ENCODE results near the gene EEF1AKMT4. TPM values are rescaled to one million over a fixed set of nuclear protein-coding genes. Genes with fewer than 3 reads are reported as not detected.
A peak's percentile ranks its signal among the peaks of the same experiment; 100 is the strongest.
"Not testable (repeated sequence)": the region's sequence is repeated elsewhere in the genome, so short reads cannot be mapped to it uniquely, and the experiment has no call there.

EEF1AKMT4 gene
- polyA plus RNA-seq, 1 donor (not counting 4 experiments of a cell fraction or from before 2014, with no cell fraction given) = 10.8 TPM

DNA sequence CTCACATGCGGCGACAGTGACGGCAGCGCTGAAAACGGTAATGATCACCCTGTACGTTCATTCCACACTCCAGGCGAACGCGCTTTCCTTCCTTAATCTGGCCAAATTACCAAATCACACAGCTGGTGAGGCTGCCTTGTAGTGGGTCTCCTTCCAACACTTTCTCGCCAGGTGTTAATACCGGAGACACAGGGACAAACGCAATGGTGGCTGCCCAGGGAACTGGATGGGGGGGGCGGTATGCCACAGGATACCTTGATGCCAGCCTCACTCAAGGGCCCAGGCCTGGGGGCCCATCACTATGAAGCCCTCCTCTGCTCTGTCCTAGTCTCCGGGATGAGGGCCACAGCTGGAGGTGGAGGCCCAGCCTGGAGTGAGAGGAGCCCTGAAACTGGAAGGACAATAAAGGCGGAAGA, 13.3 kb downstream of the EEF1AKMT4 start:
- H3K9me3 ChIP-seq (ENCODE audit: control insufficient read depth, low read depth, low read length) = no peaks in the 10 kb centered on the region
- FAIRE-seq = no peak
- H3K27ac ChIP-seq (ENCODE audit: control insufficient read depth, insufficient read depth, low read length) = no peak overlapping the region
- no peak overlapping the region for H2AFZ ChIP-seq (ENCODE audit: control insufficient read depth, low read length)
- dilution Hi-C loops (cut with MboI; ENCODE audit: extremely low pct_ligation_motif_present, low sequenced_read_pairs) = no loop called here
- H3K4me1 ChIP-seq (ENCODE audit: control insufficient read depth, extremely low read depth, insufficient read depth, low read length) = peaks cover 13% of the 10 kb centered on the region
- no peak overlapping the region for H3K4me3 ChIP-seq (ENCODE audit: control insufficient read depth in 2 of 3, extremely low read depth in 1 of 3, insufficient read depth in 2 of 3, low read depth in 1 of 3, low read length in 3 of 3)
- H3K79me2 ChIP-seq (ENCODE audit: control insufficient read depth, insufficient read depth, low read length) = no peaks in the 10 kb centered on the region
- H4K20me1 ChIP-seq (ENCODE audit: control insufficient read depth, extremely low read depth, insufficient read depth, low read length) = no peaks in the 10 kb centered on the region
- peak overlapping the region; percentile 10 for H3K4me2 ChIP-seq (ENCODE audit: control insufficient read depth, extremely low read depth, insufficient read depth, low read depth, low read length)
- no peak overlapping the region for H3K9ac ChIP-seq (ENCODE audit: control insufficient read depth, extremely low read depth, insufficient read depth, low read length)
- TF ChIP-seq, protein P1, sequence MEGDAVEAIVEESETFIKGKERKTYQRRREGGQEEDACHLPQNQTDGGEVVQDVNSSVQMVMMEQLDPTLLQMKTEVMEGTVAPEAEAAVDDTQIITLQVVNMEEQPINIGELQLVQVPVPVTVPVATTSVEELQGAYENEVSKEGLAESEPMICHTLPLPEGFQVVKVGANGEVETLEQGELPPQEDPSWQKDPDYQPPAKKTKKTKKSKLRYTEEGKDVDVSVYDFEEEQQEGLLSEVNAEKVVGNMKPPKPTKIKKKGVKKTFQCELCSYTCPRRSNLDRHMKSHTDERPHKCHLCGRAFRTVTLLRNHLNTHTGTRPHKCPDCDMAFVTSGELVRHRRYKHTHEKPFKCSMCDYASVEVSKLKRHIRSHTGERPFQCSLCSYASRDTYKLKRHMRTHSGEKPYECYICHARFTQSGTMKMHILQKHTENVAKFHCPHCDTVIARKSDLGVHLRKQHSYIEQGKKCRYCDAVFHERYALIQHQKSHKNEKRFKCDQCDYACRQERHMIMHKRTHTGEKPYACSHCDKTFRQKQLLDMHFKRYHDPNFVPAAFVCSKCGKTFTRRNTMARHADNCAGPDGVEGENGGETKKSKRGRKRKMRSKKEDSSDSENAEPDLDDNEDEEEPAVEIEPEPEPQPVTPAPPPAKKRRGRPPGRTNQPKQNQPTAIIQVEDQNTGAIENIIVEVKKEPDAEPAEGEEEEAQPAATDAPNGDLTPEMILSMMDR (optimal IDR thresholded peaks at IDR 0.05 in 1 of 3, IDR thresholded peaks at IDR 0.05 in 1 of 3, conservative IDR thresholded peaks at IDR 0.05 in 1 of 3; ENCODE audit: extremely low read depth in 1 of 3, insufficient read depth in 2 of 3, low read length in 3 of 3) = no peak
- no peak for TF ChIP-seq EZH2 (IDR thresholded peaks at IDR 0.05; ENCODE audit: low read length)
- no peaks in the 10 kb centered on the region for H3K9me1 ChIP-seq (ENCODE audit: control insufficient read depth, extremely low read depth, insufficient read depth, low read length)
- no peak for DNase-seq (ENCODE audit: low read depth, low spot score)
- H3K27me3 ChIP-seq (ENCODE audit: control insufficient read depth, extremely low read depth, insufficient read depth, low read length) = peaks cover 22% of the 10 kb centered on the region
- H3K36me3 ChIP-seq (ENCODE audit: control insufficient read depth in 2 of 2, extremely low read depth in 1 of 2, insufficient read depth in 2 of 2, low read length in 2 of 2) = peaks cover 0 to 6% of the 10 kb centered on the region in 2 experiments

DNA sequence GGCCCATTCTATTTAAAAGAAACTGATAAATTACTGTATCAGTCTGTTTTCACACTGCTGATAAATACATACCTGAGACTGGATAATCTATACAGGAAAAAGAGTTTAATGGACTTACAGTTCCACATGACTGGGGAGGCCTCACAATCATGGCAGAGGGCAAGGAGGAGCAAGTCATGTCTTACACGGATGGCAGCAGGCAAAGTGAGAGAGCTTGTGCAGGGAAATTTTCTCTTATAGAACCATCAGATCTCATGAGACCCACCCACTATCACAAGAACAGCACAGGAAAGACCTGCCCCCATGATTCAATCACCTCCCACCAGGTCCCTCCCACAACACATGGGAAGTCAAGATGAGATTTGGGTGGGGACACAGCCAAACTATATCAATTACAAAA, 17.8 kb downstream of the EEF1AKMT4 start:
- H3K36me3 ChIP-seq (ENCODE audit: control insufficient read depth in 2 of 2, extremely low read depth in 1 of 2, insufficient read depth in 2 of 2, low read length in 2 of 2); H3K79me2 ChIP-seq (ENCODE audit: control insufficient read depth, insufficient read depth, low read length); H3K27ac ChIP-seq (ENCODE audit: control insufficient read depth, insufficient read depth, low read length); H3K9me3 ChIP-seq (ENCODE audit: control insufficient read depth, low read depth, low read length); H4K20me1 ChIP-seq (ENCODE audit: control insufficient read depth, extremely low read depth, insufficient read depth, low read length); FAIRE-seq; DNase-seq (ENCODE audit: low read depth, low spot score); H3K27me3 ChIP-seq (ENCODE audit: control insufficient read depth, extremely low read depth, insufficient read depth, low read length); H2AFZ ChIP-seq (ENCODE audit: control insufficient read depth, low read length); H3K9me1 ChIP-seq (ENCODE audit: control insufficient read depth, extremely low read depth, insufficient read depth, low read length); dilution Hi-C loops (cut with MboI; ENCODE audit: extremely low pct_ligation_motif_present, low sequenced_read_pairs); H3K4me3 ChIP-seq (ENCODE audit: control insufficient read depth in 2 of 3, extremely low read depth in 1 of 3, insufficient read depth in 2 of 3, low read depth in 1 of 3, low read length in 3 of 3); H3K9ac ChIP-seq (ENCODE audit: control insufficient read depth, extremely low read depth, insufficient read depth, low read length); H3K4me2 ChIP-seq (ENCODE audit: control insufficient read depth, extremely low read depth, insufficient read depth, low read depth, low read length); H3K4me1 ChIP-seq (ENCODE audit: control insufficient read depth, extremely low read depth, insufficient read depth, low read length): not testable (repeated sequence)

GRCh38 chr3:184272269-184272668, 22.8 kb downstream of the EEF1AKMT4 start:
- no peak overlapping the region for H3K4me3 ChIP-seq (ENCODE audit: control insufficient read depth in 2 of 3, extremely low read depth in 1 of 3, insufficient read depth in 2 of 3, low read depth in 1 of 3, low read length in 3 of 3)
- H3K4me2 ChIP-seq (ENCODE audit: control insufficient read depth, extremely low read depth, insufficient read depth, low read depth, low read length) = no peak overlapping the region
- no peak overlapping the region for H3K9ac ChIP-seq (ENCODE audit: control insufficient read depth, extremely low read depth, insufficient read depth, low read length)
- H3K27ac ChIP-seq (ENCODE audit: control insufficient read depth, insufficient read depth, low read length) = no peak overlapping the region
- no peaks in the 10 kb centered on the region for H3K9me1 ChIP-seq (ENCODE audit: control insufficient read depth, extremely low read depth, insufficient read depth, low read length)
- no peaks in the 10 kb centered on the region for H3K36me3 ChIP-seq (ENCODE audit: control insufficient read depth in 2 of 2, extremely low read depth in 1 of 2, insufficient read depth in 2 of 2, low read length in 2 of 2)
- TF ChIP-seq, protein P1 (optimal IDR thresholded peaks at IDR 0.05 in 1 of 3, IDR thresholded peaks at IDR 0.05 in 1 of 3, conservative IDR thresholded peaks at IDR 0.05 in 1 of 3; ENCODE audit: extremely low read depth in 1 of 3, insufficient read depth in 2 of 3, low read length in 3 of 3) = no peak
- TF ChIP-seq EZH2 (IDR thresholded peaks at IDR 0.05; ENCODE audit: low read length) = no peak
- dilution Hi-C loops (cut with MboI; ENCODE audit: extremely low pct_ligation_motif_present, low sequenced_read_pairs) = no loop called here
- H4K20me1 ChIP-seq (ENCODE audit: control insufficient read depth, extremely low read depth, insufficient read depth, low read length) = no peaks in the 10 kb centered on the region
- DNase-seq (ENCODE audit: low read depth, low spot score) (no peak), FAIRE-seq (no peak)
- no peaks in the 10 kb centered on the region for H3K4me1 ChIP-seq (ENCODE audit: control insufficient read depth, extremely low read depth, insufficient read depth, low read length)
- H2AFZ ChIP-seq (ENCODE audit: control insufficient read depth, low read length) = no peak overlapping the region
- H3K79me2 ChIP-seq (ENCODE audit: control insufficient read depth, insufficient read depth, low read length) = no peaks in the 10 kb centered on the region
- H3K27me3 ChIP-seq (ENCODE audit: control insufficient read depth, extremely low read depth, insufficient read depth, low read length) = peaks cover 26% of the 10 kb centered on the region
- no peaks in the 10 kb centered on the region for H3K9me3 ChIP-seq (ENCODE audit: control insufficient read depth, low read depth, low read length)
